GM18873 (cell line): ENCODE measurements around the gene PPT2.
"Not testable (repeated sequence)": the region's sequence is repeated elsewhere in the genome, so short reads cannot be mapped to it uniquely, and the experiment has no call there.

Experiments
- ATAC-seq: cut with Tn5 transposase; IDR thresholded peaks from one replicate; pipeline ENCODE4 v1.9.1; 2021; ENCODE audit warnings: mild to moderate bottlenecking, moderate library complexity, moderate number of reproducible peaks; ENCODE audit not compliant: unreplicated experiment, low FRiP score

PPT2 gene

DNA sequence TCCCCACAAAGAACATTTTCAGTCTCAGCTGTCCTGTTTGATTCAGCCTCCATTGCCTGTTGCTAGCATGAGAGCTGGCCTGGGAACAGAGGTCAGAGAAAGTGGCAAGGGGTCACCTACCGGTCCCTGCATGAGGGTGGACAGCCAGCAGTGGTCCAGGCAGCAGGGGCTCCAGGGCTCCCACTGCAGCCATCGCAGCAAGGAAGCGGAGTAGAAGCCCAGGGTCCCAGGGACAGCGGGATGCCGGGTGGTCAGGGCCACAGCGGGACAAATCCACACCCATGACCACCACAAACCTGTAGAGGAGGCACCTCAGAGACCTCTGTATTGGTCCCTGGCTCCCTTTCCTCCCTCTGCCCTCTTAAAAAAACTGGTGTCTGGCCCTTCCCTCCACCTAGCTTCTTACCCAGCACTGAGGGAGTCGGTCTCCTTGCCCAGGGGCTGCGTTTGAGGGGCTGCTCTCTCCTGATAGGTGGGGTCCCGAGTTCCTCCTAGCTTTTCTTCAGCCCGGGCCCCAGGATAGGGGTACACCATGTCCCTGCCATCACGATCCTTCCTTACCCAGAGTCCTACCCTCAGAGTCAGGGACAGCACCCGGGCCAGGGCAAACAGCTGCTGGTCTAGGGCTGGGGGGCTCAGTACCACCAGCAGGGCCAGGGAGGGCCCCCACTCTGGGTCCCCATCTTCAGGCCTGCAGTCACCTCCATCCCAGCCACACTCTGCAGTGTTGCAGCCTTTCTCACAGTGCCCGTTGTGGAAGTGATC, 47.0 kb downstream of the PPT2 start:
- no peak for ATAC-seq

DNA sequence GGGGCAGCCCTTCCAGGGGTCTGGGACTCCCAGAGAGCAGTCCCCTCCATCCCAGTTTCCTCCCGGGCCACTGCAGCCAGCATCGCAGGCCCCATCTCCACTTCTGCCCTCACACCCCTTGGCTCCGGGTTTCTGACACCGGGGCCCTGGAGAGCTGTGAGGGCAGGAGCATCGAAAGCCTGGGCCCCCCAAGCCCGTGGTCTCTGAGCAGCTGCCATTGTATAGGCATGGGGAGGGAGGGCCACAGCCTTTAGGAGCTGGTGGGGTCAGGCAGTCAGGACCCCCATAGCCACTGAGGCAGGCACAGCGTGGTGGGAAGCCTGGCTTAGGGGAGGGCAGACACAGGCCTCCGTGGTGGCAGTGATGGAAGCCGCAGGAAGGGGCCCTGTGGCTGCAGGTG, 48.2 kb downstream of the PPT2 start:
- ATAC-seq: no peak

DNA sequence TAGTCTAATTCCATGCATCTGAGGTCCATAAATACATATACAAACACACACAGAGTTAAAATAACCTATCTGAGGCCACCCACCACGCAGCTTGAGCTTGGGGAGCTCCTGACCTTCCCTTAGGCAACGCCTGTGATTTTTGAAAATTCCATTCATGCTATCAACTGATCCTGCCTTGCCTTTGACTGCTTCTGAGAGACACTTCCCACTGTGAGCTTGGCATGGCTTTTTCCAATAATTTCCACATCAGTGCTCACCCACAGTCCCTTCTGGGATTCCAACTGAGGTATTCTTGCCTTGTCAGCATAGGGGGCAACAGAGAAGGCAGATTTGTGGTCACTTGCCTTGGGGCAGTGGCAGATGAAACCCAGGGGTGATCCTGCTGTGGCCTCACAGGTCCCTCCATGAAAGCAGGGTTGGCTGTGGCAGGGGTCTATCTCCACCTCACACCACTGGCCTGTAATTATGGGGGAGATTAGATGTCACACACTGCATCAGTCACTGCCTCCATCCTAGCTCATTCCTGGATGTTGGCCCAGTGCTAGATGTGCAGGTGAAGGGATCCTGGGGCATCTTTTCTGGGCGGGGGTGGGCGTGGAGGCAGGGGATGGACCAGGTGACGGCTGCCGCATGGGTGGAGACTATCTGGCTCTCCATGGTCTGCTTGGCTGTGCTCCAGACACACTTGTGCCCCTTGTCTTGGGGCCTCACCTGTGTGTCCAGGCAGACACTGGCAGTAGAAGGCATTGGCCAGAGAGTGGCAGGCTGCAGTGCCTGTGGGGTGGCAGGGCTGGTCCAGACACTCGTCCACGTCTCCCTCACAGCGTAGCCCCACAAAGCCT, 49.7 kb downstream of the PPT2 start:
- ATAC-seq: no peak

DNA sequence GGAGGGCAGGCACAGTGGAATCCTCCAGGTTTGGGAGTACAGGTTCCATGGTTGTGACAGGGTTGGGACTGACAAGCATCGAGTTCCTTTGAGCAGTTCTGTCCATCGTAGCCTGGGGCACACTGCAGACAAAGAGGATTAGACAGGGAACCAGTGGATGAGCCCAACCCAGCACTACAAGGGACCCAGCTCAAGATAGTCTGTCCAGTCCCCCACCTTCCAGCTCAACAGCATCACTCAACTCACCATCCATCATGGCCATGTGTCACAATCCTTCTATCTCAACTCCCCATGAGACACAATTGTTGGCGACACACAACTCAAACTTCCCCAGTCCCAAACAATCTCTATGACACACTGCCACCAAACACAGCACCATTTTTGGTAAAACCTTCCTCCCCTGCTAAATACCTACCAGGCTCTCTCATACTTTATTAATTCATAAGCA, 50.4 kb downstream of the PPT2 start:
- ATAC-seq: no peak

DNA sequence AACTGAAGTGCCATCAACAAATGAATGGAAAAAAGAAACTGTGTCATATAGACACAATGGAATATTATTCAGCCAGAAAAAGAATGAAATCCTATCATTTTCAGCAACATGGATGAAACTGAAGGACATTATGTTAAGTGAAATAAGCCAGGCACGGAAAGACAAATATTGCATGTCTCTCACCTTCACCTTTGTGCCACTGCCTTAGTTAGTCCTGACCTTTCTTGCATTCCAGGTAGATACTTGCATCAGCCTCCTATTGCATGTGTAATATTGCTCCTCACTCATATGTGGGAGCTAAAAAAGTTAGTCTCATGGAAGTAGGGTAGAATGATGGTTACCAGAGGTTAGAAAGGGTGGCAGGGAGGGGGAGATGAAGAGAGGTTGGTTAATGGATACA, 55.1 kb downstream of the PPT2 start:
- no peak for ATAC-seq

DNA sequence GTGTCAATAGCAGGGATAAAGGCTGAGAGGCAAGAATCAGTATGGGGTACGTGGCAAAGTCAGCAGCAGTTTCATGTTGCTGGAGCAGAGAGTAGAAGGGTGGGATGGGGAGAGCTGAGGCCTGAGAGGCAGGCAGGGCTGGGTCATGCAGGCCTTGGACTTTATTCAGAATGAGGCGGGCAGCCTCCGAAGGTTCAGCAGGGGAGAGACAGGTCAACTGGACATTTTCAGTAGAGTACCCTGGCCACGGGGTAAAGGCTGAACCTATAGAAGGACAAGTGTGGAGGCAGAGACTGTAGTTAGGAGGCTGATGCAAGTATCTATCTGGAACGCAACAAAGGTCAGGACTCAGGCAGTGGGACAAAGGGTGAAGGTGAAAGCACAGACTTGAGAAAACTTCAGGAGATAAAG, 56.3 kb downstream of the PPT2 start:
- no peak for ATAC-seq

DNA sequence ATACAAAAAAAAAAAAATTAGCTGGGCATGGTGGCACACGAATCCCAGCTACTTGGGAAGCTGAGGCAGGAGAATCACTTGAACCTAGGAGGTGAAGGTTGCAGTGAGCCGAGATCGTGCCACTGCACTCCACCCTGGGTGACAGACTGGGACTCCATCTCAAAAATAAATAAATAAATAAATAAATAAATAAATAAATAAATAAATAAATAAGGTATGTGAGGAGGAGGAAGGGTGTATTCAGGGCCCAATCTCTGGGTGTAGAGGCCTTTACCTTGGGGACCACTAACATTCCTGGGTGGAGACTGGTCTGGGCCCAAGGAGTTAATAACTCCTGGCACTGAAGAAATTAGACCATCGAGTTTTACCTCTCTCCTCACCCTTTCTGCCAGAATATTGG, 57.5 kb downstream of the PPT2 start:
- ATAC-seq: not testable (repeated sequence)

DNA sequence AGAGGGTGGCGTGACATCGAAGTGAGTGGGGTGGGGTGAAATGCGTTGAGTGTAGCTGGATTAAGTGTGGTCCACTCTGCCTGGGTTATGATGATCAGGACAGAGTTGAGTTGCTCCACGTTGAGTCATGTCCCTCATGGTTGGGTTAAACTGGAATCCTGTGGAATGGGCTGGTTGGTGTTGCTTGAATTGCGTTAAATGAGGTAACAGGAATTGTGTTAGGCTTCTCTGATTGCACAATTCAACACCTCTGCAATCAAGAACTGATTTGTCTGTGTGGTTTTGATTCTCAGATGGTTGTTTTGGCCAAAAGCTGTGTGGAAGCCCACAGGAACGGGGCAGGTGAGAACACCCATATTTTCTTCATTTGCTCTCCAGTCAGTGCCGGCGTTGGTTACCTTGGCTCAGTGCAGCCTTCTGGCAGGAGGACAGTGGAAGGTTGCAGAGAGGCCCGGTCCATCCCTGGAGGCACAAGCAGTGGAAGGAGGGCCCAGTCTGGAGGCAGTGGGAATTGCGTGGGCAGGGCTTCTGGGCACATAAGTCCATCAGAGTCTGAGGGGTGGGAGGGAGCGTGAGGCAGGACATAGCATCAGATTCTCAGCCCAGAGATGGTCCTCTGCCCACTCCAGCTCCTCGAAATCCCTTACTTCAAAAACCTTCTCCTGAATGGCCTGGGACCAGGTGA, 58.3 kb downstream of the PPT2 start:
- ATAC-seq: no peak
